T-helper 1 cell treated with Interleukin-12 subunit alpha and Interleukin-12 subunit beta and Interleukin-4 antibody, amounts not matched to agents 30 ng/mL and 1 ng/mL, for 36 hours (primary cell): ENCODE measurements around the gene ZNF385C. TPM values are rescaled to one million over a fixed set of nuclear protein-coding genes. Genes with fewer than 3 reads are reported as not detected.
"Not testable (repeated sequence)": the region's sequence is repeated elsewhere in the genome, so short reads cannot be mapped to it uniquely, and the experiment has no call there.

Experiments used
- intact Hi-C: fragments of 100-400 bp; cut with micrococcal nuclease; formaldehyde crosslinking; loops from one replicate; pipeline ENCODE4 v1.15.1; 2024
- total RNA-seq: library from RNA; stranded (reverse); gene quantifications from 2 replicates; pipeline ENCODE4 v1.2.3, GENCODE V29; 2022

ZNF385C gene
- not detected in 2 replicates for total RNA-seq

DNA sequence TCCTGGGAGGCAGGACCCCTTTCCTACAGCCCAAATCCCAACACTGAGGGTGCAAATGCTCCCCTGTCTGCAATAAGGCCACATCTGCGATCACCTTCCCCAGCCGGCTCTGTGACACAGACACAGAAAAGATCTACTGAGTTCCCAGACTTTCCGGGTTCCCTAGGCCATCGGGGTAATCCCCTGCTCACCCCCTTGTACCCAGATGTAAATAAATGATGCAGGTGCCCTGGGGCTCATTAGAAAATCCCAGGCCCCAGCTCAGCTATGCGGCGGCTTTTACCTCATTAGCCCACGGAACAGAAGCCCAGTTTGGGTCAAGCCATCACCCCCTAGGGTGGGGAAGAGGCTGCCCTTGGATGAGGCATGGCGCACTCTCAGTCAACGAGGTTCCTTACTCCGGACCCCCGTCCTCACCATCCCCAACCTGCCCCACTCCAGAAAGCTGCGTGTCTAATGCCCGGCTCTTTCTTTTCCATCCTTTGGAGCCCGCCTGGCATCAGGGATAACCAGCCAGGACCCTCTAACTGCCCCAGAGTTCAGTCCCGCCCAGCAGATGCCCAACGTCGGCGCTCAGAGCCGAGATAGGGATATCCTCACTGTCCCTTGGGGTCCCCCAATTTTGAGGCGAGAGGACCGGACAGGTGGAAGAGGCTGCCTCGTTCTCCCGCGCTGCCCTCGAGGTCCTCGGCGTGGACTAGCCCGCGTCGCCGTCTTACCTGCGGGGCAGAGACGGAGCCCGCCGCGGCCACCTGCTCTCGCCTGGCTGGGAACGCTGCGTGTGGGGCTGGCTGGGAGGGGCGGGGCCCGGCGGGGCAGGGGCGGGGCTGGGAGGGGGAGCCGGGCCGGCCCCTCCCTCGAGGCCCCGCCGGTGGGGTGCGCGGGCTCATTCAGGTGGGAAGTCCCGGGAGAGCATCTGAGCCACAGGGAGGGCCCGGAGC is at the start of gene ZNF385C:
TSS of gene ZNF385C (minus strand) at position 783 of the 941 bp plus-strand sequence. CDS start 35,417 bp downstream, outside the sequence.
- intact Hi-C loops = loop anchor here (1.0 kb wide), 1 partner anchor 9 kb away; no protein-coding TSS in a partner anchor

- intact Hi-C loops = no loop called here
Measured at GRCh38 chr17:42146911-42147607, 48.8 kb upstream of the ZNF385C start.

GRCh38 chr17:42143138-42143537 is 44.9 kb upstream of the ZNF385C start:
- intact Hi-C loops = not testable (repeated sequence)

DNA sequence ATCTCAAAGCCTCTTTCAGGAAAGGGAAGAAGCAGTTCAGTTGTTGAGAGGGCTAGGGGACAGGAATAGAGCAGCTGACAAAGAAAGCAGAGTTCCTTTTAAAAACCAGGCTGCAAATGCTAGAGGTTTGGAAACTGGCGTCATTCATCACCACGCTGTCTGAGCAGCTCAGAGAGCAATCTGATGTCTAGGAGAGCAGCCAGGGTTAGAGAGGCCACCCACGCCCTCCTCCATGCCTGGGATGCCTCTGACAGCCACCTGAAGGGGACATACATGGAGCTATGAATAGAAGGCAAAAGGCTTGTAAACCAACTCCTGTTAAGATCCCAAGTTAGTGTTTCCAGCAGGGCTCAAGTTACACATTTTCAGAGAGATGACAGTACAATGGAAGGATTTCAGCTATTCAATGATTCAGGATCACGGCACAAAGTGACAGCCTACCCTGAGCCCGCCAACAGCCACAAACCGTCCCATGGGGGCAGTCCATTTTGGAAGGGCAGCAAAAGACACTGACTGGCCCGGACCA is 44.2 kb upstream of the ZNF385C start:
- intact Hi-C loops = no loop called here

GRCh38 chr17:42141382-42141781 is 43.1 kb upstream of the ZNF385C start:
- intact Hi-C loops = no loop called here

DNA sequence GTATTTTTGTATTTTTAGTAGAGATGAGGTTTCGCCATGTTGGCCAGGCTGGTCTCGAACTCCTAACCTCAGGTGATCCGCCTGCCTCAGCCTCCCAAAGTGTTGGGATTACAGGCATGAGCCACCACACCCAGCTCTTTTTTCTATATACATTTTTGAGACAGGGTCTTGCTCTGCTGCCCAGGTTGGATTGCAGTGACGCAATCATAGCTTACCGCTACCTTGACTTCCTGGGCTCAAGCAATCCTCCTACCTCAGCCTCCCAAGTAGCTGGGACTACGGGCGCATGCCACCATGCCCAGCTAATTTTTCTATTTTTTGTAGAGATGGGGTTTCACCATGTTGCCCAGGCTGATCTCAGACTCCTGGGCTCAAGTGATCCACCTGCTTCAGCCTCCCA is 42.4 kb upstream of the ZNF385C start:
- intact Hi-C loops = not testable (repeated sequence)

- intact Hi-C loops = no loop called here
Measured at GRCh38 chr17:42138749-42139492, 40.6 kb upstream of the ZNF385C start.

- intact Hi-C loops = no loop called here
Measured at GRCh38 chr17:42136654-42137051, 38.4 kb upstream of the ZNF385C start.

GRCh38 chr17:42135664-42136653 is 37.7 kb upstream of the ZNF385C start:
- intact Hi-C loops = no loop called here

DNA sequence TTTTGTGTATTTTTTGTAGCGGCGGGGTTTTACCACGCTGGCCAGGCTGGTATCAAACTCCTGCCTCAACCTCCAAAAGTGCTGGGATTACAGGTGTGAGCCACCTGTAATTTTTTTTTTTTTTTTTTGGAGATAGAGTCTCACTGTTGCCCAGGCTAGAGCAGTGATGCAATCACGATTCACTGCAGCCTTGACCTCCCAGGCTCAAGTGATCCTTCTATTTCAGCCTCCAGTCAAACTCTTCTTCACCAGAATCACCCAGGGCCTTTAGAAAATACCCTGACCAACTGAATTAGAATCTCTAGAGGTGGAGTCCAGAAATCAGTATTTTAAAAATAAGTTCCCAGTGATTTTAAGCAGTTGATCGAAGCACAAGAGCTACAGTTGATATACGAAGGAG is 36.9 kb upstream of the ZNF385C start:
- intact Hi-C loops = no loop called here

DNA sequence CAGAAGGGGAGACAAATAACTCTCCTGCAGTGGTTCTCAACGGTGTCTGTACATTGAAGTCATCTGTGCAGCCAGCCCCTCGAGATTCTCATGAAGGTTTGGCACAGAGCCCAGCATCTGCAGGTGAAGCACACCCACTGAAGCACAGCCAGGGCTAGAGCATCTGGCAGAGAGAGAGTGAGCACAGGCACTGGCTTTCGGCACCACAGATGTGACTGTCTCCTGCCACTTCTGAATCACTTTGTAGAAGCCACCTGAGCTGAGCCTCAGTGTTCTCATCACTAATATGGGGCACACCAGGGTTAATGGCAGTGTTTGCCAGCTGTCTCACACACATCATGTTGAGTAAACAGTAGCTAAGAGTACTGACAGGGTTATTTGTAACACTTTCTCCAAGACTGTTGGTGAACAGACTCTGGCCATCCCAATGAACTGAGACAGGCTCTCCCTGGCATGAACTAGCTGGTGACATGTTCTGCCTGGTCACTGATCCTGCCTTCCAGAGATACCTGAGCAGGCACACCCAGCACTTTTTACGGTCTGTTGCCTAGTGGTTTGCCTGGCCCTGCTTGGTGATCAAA is 35.3 kb upstream of the ZNF385C start:
- intact Hi-C loops = no loop called here

- intact Hi-C loops = no loop called here
Measured at GRCh38 chr17:42132941-42133340, 34.7 kb upstream of the ZNF385C start.

DNA sequence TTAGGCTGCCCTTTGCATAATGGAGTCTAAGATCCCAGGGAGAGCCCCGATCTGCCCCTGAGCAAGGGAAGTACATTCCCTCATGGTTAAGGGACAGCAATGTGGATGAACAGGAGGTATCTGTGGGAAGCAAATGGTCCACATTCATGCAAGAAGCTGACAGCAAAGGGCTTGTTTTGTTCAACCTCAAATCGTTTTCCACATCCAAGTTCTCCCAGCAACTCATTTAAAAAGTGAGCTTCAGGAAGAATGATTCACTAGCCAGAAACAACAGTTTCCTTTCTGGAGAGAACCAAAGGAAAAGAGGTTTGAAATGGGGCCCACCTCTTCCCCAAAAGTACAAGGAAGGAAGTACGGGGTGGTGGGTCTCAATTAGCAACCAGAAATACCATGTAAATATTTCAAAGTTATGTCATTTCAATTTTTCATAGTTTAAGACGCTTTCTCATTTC is 33.7 kb upstream of the ZNF385C start:
- intact Hi-C loops = no loop called here

DNA sequence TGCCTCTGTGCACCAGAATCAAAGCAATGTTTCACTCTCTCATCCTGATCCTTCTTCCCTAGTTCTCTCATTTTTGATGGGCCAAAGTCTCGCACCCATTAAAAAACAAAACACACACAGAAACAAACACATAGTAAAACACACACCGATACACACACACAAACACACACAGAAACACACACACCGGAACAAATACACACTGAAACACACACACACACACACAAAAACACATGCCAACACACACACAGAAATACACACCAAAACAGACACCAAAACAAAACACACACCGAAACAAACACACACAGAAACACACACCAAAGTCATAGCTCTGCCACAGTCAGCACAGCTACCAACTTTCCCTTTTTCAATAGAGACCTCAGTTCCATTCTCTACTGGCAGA is 33.0 kb upstream of the ZNF385C start:
- intact Hi-C loops = no loop called here

- intact Hi-C loops = no loop called here
Measured at GRCh38 chr17:42130310-42130936, 32.1 kb upstream of the ZNF385C start.

DNA sequence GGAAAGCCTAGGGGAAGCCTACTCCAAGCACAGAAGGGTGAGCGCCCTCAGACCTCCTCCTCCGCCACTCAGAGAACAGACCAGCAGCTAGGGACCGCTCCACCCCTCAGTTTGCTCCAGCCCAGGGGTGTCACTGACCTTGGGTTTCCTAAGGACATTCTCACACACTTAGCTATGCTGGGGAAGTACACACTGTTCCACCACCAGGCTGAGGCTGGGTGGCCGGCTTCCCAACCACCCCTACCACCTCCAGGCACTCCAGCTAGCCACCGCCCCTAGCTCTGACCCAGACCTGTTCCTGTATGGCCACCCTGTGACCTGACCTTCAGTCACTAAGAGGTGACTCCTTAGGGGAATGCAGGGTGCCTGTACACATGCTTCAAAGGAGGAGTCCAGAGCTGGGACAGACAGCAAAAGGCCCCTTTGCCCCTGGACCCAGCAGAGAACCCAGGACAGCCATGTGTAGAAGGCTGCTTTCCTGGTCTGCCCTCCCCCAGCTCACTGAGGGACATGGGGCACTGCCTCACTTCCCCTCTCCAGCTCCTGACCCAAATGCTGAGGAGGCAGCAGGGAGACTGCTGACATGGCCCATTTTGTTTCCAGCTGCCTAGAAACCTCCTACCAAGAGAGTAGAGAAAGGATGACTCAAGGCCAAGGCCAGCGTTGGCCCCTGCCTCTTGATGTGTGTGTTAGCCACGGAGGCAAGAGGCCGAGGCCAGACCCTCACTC is 31.0 kb upstream of the ZNF385C start:
- intact Hi-C loops = no loop called here

GRCh38 chr17:42127414-42127813 is 29.1 kb upstream of the ZNF385C start:
- intact Hi-C loops = no loop called here

- intact Hi-C loops = no loop called here
Measured at GRCh38 chr17:42126836-42127235, 28.6 kb upstream of the ZNF385C start.

DNA sequence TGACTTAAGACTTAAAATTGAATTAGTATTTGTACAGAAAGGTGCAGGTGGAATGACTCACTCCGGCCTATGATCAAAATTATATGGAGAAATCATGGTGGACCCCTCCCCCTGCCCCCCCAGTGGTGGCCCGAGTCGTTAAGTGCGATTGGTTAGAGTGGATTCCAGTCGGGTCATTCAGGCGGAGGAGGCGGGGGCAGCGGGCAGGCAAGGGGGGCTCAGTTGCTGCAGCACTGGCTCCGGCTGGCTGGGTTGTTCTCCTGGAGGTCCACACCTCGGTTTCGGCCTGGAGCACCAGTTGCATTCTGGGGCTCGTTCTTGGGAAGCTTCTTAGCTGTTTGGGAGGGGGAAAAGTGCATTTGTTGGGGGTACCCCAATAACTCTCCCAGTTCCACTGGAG is 27.3 kb upstream of the ZNF385C start:
- intact Hi-C loops = no loop called here
